ENCODE measurements around the gene CWC22.
A peak's percentile ranks its signal among the peaks of the same experiment; 100 is the strongest.
"Not testable (repeated sequence)": the region's sequence is repeated elsewhere in the genome, so short reads cannot be mapped to it uniquely, and the experiment has no call there.

The CWC22 gene

DNA sequence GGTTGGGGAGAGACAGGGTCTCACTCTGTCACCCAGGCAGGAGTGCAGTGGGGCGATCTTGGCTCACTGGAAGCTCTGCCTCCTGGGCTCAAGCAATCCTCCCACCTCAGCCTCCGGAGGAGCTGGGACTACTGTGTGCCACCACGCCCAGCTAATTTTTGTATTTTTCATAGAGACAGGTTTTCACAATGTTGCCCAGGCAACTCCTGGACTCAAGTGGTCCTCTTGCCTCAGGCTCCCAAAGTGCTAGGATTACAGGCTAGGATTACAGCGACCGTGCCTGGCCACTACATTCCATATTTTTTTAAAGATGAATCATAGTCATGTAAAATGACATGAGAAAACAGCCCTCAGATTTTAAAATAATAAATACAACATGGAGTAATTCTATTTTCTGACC lies 32.3 kb downstream of the CWC22 start:
- no peak for DNase-seq (ENCODE audit: low spot score)
- no peak overlapping the region for H3K4me3 ChIP-seq
- no peak overlapping the region for H3K27ac ChIP-seq
- TF ChIP-seq, protein P1, sequence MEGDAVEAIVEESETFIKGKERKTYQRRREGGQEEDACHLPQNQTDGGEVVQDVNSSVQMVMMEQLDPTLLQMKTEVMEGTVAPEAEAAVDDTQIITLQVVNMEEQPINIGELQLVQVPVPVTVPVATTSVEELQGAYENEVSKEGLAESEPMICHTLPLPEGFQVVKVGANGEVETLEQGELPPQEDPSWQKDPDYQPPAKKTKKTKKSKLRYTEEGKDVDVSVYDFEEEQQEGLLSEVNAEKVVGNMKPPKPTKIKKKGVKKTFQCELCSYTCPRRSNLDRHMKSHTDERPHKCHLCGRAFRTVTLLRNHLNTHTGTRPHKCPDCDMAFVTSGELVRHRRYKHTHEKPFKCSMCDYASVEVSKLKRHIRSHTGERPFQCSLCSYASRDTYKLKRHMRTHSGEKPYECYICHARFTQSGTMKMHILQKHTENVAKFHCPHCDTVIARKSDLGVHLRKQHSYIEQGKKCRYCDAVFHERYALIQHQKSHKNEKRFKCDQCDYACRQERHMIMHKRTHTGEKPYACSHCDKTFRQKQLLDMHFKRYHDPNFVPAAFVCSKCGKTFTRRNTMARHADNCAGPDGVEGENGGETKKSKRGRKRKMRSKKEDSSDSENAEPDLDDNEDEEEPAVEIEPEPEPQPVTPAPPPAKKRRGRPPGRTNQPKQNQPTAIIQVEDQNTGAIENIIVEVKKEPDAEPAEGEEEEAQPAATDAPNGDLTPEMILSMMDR (IDR thresholded peaks at IDR 0.05), result no peak

DNA sequence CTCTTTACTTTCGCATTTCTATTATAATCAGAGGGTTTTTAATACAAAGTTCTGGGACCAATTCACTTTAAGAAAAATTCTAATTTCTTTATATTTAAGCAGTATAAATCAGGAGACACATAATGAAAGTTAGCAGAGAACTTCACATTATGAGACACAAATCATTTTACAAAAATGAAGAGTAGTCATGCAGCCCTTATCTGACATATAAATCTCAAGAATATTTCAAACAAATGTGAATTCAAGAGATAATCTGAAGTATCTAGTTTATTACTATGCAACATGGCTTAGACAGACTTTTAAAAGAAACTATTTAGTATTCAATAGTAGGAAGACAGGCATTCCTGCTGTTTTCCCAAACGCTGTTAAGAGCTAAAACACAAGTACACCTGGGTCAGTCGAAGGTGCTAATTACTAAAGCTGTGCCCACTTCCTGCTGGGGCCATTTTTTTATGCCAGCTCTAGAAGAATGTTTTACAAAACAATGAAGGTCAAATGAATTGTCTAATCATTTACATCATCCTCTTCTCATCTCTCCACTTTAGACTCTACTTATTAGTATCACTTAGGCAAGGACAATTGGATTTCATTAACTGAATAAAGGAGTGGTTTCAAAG lies 40.2 kb downstream of the CWC22 start:
- TF ChIP-seq, protein P1 (IDR thresholded peaks at IDR 0.05), result no peak
- no peak for DNase-seq (ENCODE audit: low spot score)
- no peak overlapping the region for H3K4me3 ChIP-seq
- H3K27ac ChIP-seq, result no peak overlapping the region

- no peak overlapping the region for H3K4me3 ChIP-seq
- H3K27ac ChIP-seq, result no peak overlapping the region
- TF ChIP-seq, protein P1 (IDR thresholded peaks at IDR 0.05), result no peak
- DNase-seq (ENCODE audit: low spot score), result no peak
Measured at GRCh38 chr2:179965291-179966258, 41.5 kb downstream of the CWC22 start.

DNA sequence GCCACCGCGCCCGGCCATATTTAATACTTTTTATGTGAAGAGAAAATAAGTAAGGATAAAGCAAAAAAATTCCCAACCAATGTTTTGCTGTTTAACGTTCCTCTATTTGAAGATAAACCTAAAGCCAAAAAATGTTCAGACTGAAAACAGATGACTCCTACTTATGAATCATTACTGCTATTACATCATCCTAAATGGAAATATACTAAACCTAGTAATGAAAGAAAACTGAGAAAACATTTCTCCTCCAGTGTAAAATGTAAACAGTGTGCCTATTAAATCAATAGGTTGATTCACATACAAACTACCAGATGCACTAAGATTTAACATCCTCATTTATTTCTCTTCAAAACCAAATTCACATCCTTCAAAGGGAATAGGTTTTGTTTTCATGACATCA lies 43.5 kb downstream of the CWC22 start:
- H3K27ac ChIP-seq, result peak overlapping the region in 1 of 2 donors; percentile 11
- TF ChIP-seq, protein P1 (IDR thresholded peaks at IDR 0.05), result no peak
- DNase-seq (ENCODE audit: low spot score), result no peak
- H3K4me3 ChIP-seq, result no peak overlapping the region

DNA sequence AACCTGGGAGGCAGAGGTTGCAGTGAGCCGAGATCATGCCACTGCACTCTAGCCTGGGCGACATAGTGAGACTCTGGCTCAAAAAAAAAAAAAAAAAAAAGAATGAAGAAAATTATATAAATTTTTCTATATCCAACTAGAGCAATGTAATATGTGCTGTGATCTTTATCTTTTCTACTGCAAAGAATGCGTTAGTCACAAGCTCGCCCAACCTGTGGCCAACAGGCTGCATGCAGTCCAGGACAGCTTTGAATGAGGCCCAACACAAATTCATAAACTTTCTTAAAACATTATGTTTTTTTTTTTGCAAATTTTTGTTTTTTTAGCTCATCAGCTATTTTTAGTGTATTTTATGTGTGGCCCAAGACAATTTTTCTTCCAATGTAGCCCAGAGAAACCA lies 48.8 kb downstream of the CWC22 start:
- not testable (repeated sequence) for H3K27ac ChIP-seq; DNase-seq (ENCODE audit: low spot score); H3K4me3 ChIP-seq

- TF ChIP-seq, protein P1 (IDR thresholded peaks at IDR 0.05), result no peak
Measured at GRCh38 chr2:179954026-179954425, 53.1 kb downstream of the CWC22 start.

DNA sequence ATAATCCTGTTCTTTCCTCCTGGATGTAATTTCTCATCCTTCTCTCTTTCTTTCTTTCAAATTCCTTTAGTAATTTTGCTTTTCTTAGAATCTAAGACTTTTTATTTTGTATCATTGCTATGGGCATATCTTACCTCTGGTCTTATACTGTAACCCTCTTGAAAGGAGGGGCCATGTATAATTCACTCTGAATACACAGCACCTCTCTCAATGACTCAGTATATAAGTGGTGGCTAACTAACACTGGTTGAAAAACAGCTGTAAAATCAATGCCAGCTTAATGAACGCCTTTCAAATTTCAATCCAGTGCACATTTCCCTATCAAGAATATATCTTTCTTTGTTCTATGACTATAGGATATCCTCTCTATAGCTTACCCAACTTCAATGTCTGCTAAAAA lies 53.7 kb downstream of the CWC22 start:
- TF ChIP-seq, protein P1 (IDR thresholded peaks at IDR 0.05), result no peak
- Histone ChIP-seq H3K4me3 (no peak overlapping the region), H3K27ac (no peak overlapping the region)
- DNase-seq (ENCODE audit: low spot score), result no peak

More at GRCh38 chr2:179954026-179954425, 53.1 kb downstream of the CWC22 start:
- Histone ChIP-seq H3K4me3 (no peak overlapping the region), H3K27ac (no peak overlapping the region)
- no peak for DNase-seq (ENCODE audit: low spot score)

All from coronary artery (tissue), 2 donors.